H1 (cell line): Measurements from ENCODE around the gene SYT6. TPM values are rescaled to one million over a fixed set of nuclear protein-coding genes. Genes with fewer than 3 reads are reported as not detected.

ENCODE experiments used
- CTCF ChIA-PET: fragments of 300-600 bp; sonication (Branson Sonifier 250); formaldehyde crosslinking; loops from one replicate; lab custom pipeline; 2021; ENCODE audit not compliant: partially characterized antibody; lab: Charles Lee
- POLR2A ChIA-PET: fragments of 300-600 bp; sonication (Branson Sonifier 250); formaldehyde crosslinking; loops from one replicate; lab custom pipeline; 2021; ENCODE audit warnings: inconsistent platforms; ENCODE audit not compliant: partially characterized antibody; lab: Charles Lee
- DNase-seq, 2 experiments: peaks; one replicate each; pipeline versions ENCODE4 v3.0.0 to v3.0.0-alpha.2; 2010 to 2022; ENCODE audit warnings: low spot score in 2 of 2, low read depth in 1 of 2, mixed read lengths in 1 of 2
- FAIRE-seq: peaks from 2 replicates; lab custom pipeline; 2011; peaks lifted over from hg19 to GRCh38; lab: Jason Lieb, UNC
- H2AFZ ChIP-seq: 2 replicates; pipeline ENCODE4 v1.8.1; 2012; ENCODE audit warnings: low read length, inconsistent platforms
- H2AK5ac ChIP-seq: 2 replicates; pipeline ENCODE4 v1.6.1; 2013; ENCODE audit warnings: low read depth, low read length
- H2BK120ac ChIP-seq: replicated peaks from 2 replicates; pipeline ENCODE3; 2013; ENCODE audit warnings: low read depth, low read length, inconsistent platforms
- H2BK12ac ChIP-seq: 2 replicates; pipeline ENCODE4 v1.6.1; 2013; ENCODE audit warnings: low read depth, low read length
- H2BK15ac ChIP-seq: 2 replicates; pipeline ENCODE4 v1.6.1; 2013; ENCODE audit warnings: low read length
- H2BK20ac ChIP-seq: 2 replicates; pipeline ENCODE4 v1.6.1; 2013; ENCODE audit warnings: low read length
- H2BK5ac ChIP-seq: 2 replicates; pipeline ENCODE4 v1.6.1; 2013; ENCODE audit warnings: low read depth, low read length
- H3K14ac ChIP-seq: 2 replicates; pipeline ENCODE4 v1.6.1; 2013; ENCODE audit warnings: inconsistent platforms; ENCODE audit not compliant: insufficient read length
- H3K18ac ChIP-seq: 2 replicates; pipeline ENCODE4 v1.6.1; 2013; ENCODE audit warnings: low read length; ENCODE audit errors: extremely low read depth
- H3K23ac ChIP-seq: 2 replicates; pipeline ENCODE4 v1.6.1; 2013; ENCODE audit warnings: inconsistent platforms; ENCODE audit not compliant: insufficient read length
- H3K23me2 ChIP-seq: 2 replicates; pipeline ENCODE4 v1.6.1; 2013; ENCODE audit warnings: low read depth, low read length
- H3K27ac ChIP-seq: 2 replicates; pipeline ENCODE4 v1.6.1; 2011; ENCODE audit warnings: low read depth, low read length, inconsistent platforms
- H3K27me3 ChIP-seq, 4 experiments: replicated peaks in 1 of 4; 1 replicate in 1 of 4; 2 replicates in 3 of 4; pipeline versions ENCODE4 v1.6.1 to v1.8.1; 2011 to 2013; ENCODE audit warnings: low read length in 3 of 4, mild to moderate bottlenecking in 3 of 4, inconsistent platforms in 2 of 4, mixed read lengths in 2 of 4, moderate library complexity in 1 of 4; ENCODE audit not compliant: control insufficient read depth in 3 of 4, insufficient read depth in 3 of 4; ENCODE audit errors: extremely low read depth in 1 of 4
- H3K36me3 ChIP-seq, 4 experiments: 2 replicates each; pipeline versions ENCODE4 v1.6.1 to v1.8.1; 2011 to 2013; ENCODE audit warnings: mild to moderate bottlenecking in 4 of 4, low read length in 3 of 4, moderate library complexity in 2 of 4, control low read depth in 1 of 4, inconsistent platforms in 1 of 4; ENCODE audit not compliant: insufficient read depth in 4 of 4, control insufficient read depth in 2 of 4
- H3K4ac ChIP-seq: replicated peaks from 2 replicates; pipeline ENCODE3; 2013; ENCODE audit warnings: low read length, low read depth, mixed read lengths, inconsistent platforms; ENCODE audit not compliant: insufficient read length
- H3K4me1 ChIP-seq, 4 experiments: replicated peaks in 1 of 4; 1 replicate in 1 of 4; 2 replicates in 3 of 4; pipeline versions ENCODE4 v1.6.1 to v1.8.1; 2011 to 2013; ENCODE audit warnings: low read length in 3 of 4, inconsistent platforms in 2 of 4, mixed read lengths in 1 of 4; ENCODE audit not compliant: insufficient read depth in 4 of 4, control insufficient read depth in 3 of 4
- H3K4me2 ChIP-seq, 2 experiments: 2 replicates each; pipeline versions ENCODE4 v1.6.1 to v1.8.1; 2011 to 2013; ENCODE audit warnings: low read depth in 2 of 2, low read length in 2 of 2, control low read depth in 1 of 2, inconsistent platforms in 1 of 2, mild to moderate bottlenecking in 1 of 2; ENCODE audit not compliant: insufficient read depth in 1 of 2
- H3K4me3 ChIP-seq, 4 experiments: fragments of 200-600, 300-600 bp in 1 of 4; sonication (generic), shearing (Covaris generic), sonication (Bioruptor Twin) in 1 of 4; 2 replicates each; pipeline versions ENCODE4 v1.5.1 to v1.8.1; 2011 to 2016; ENCODE audit warnings: low read length in 4 of 4, low read depth in 3 of 4, control low read depth in 2 of 4, inconsistent platforms in 2 of 4, mild to moderate bottlenecking in 2 of 4, mixed read lengths in 1 of 4, moderate library complexity in 1 of 4; ENCODE audit not compliant: insufficient read depth in 2 of 4; ENCODE audit errors: extremely low read depth in 1 of 4
- H3K56ac ChIP-seq: replicated peaks from 2 replicates; pipeline ENCODE3; 2013; ENCODE audit warnings: low read depth, mild to moderate bottlenecking, mixed read lengths, low read length, inconsistent platforms; ENCODE audit not compliant: insufficient read length
- H3K79me1 ChIP-seq: 2 replicates; pipeline ENCODE4 v1.6.1; 2013; ENCODE audit warnings: low read depth, low read length, control low read depth
- H3K79me2 ChIP-seq, 2 experiments: 2 replicates each; pipeline versions ENCODE4 v1.6.1 to v1.8.1; 2012 to 2013; ENCODE audit warnings: low read length in 2 of 2, mild to moderate bottlenecking in 2 of 2, inconsistent platforms in 1 of 2; ENCODE audit not compliant: insufficient read depth in 2 of 2, control insufficient read depth in 1 of 2
- H3K9ac ChIP-seq, 4 experiments: replicated peaks in 1 of 4; 1 replicate in 1 of 4; 2 replicates in 3 of 4; pipeline versions ENCODE4 v1.6.1 to v1.8.1; 2011 to 2013; ENCODE audit warnings: low read depth in 3 of 4, low read length in 3 of 4, control low read depth in 2 of 4, mild to moderate bottlenecking in 2 of 4, moderate library complexity in 2 of 4, inconsistent platforms in 1 of 4; ENCODE audit errors: extremely low read depth in 1 of 4
- H3K9me3 ChIP-seq, 2 experiments: 2 replicates each; pipeline versions ENCODE4 v1.6.1 to v1.8.1; 2012 to 2013; ENCODE audit warnings: mild to moderate bottlenecking in 2 of 2, moderate library complexity in 2 of 2, control low read depth in 1 of 2, inconsistent platforms in 1 of 2, low read depth in 1 of 2, low read length in 1 of 2, mixed read lengths in 1 of 2; ENCODE audit not compliant: insufficient read depth in 2 of 2
- H4K20me1 ChIP-seq, 2 experiments: replicated peaks in 1 of 2; 2 replicates each; pipeline versions ENCODE3 to v1.8.1; 2011 to 2013; ENCODE audit warnings: inconsistent platforms in 2 of 2, low read length in 2 of 2, mild to moderate bottlenecking in 1 of 2; ENCODE audit not compliant: insufficient read depth in 2 of 2, control insufficient read depth in 1 of 2
- H4K5ac ChIP-seq: 2 replicates; pipeline ENCODE4 v1.6.1; 2013; ENCODE audit warnings: low read length, low read depth, mixed read lengths, inconsistent platforms; ENCODE audit not compliant: insufficient read length
- H4K8ac ChIP-seq: 2 replicates; pipeline ENCODE4 v1.8.0; 2013; ENCODE audit warnings: mild to moderate bottlenecking, moderate library complexity, low read length, inconsistent platforms; ENCODE audit not compliant: insufficient read depth; ENCODE audit errors: extremely low read depth
- H4K91ac ChIP-seq: replicated peaks from 2 replicates; pipeline ENCODE3; 2013; ENCODE audit warnings: low read length, mixed read lengths, inconsistent platforms; ENCODE audit not compliant: insufficient read length
- CHD2 ChIP-seq: IDR thresholded peaks from 2 replicates; pipeline ENCODE4 v1.6.1; 2012; ENCODE audit warnings: low read length, improper control_type of control experiment
- GABPA ChIP-seq: IDR thresholded peaks from 2 replicates; pipeline ENCODE4 v1.6.1; 2011; ENCODE audit warnings: mild to moderate bottlenecking, low read length, moderate library complexity, borderline replicate concordance; ENCODE audit not compliant: insufficient read depth
- NANOG ChIP-seq: IDR thresholded peaks from 2 replicates; pipeline ENCODE4 v1.6.1; 2011; ENCODE audit warnings: low read length, low read depth, mild to moderate bottlenecking, inconsistent platforms; ENCODE audit not compliant: insufficient read depth, poor library complexity, severe bottlenecking
- TCF12 ChIP-seq: IDR thresholded peaks from 2 replicates; pipeline ENCODE4 v1.6.1; 2011; ENCODE audit warnings: low read depth, mild to moderate bottlenecking, low read length
- WGBS, 2 experiments: shearing (Covaris generic) in 1 of 2; methylation state at CpG; one replicate each; pipeline versions ENCODE4 v1.1.6 to v1.1.7; 2013 to 2015; ENCODE audit warnings: low lambda C conversion rate in 2 of 2, mixed read lengths in 2 of 2, inconsistent platforms in 1 of 2, low coverage in 1 of 2, missing lambda C conversion rate in 1 of 2; ENCODE audit not compliant: insufficient replicate concordance in 2 of 2, insufficient coverage in 1 of 2, insufficient read length in 1 of 2; ENCODE audit errors: extremely low coverage in 1 of 2, missing lambda C conversion rate in 1 of 2; 5-methylcytosine and 5-hydroxymethylcytosine counted together
- polyA plus RNA-seq, 7 experiments: library from polyadenylated mRNA; depleted of rRNA in 3 of 7; stranded (reverse) in 5 of 7; unstranded in 2 of 7; fragments of >200 nt in 5 of 7; fragments of 200-250 nt in 2 of 7; gene quantifications; 1 replicate in 5 of 7; 2 replicates in 1 of 7; 4 replicates in 1 of 7; pipeline versions ENCODE4 v1.2.1 to v1.2.3, GENCODE V29; 2011 to 2013; ENCODE audit warnings: missing spikeins in 2 of 7, mixed read lengths in 2 of 7
- total RNA-seq: library from RNA; stranded (reverse); fragmentation: NEBNext Ultra II Directional; extraction: Animal tissue kit (Norgen Biotek cat#: 25700); gene quantifications from 2 replicates; pipeline ENCODE4 v1.2.1, GENCODE V29; 2021
- TF ChIP-seq, protein P1 (sequence below): IDR thresholded peaks from 2 replicates; pipeline ENCODE4 v1.6.1; 2012; ENCODE audit warnings: low read length, inconsistent platforms
- TF ChIP-seq, protein P2 (sequence below): IDR thresholded peaks from 2 replicates; pipeline ENCODE4 v1.6.1; 2012; ENCODE audit warnings: inconsistent platforms

Gene SYT6
- total and polyA plus RNA-seq, 2 of the 8 experiments (the other 6 are each of a cell fraction or from before 2014, with no cell fraction given), result 33.7 to 83.5 TPM

DNA sequence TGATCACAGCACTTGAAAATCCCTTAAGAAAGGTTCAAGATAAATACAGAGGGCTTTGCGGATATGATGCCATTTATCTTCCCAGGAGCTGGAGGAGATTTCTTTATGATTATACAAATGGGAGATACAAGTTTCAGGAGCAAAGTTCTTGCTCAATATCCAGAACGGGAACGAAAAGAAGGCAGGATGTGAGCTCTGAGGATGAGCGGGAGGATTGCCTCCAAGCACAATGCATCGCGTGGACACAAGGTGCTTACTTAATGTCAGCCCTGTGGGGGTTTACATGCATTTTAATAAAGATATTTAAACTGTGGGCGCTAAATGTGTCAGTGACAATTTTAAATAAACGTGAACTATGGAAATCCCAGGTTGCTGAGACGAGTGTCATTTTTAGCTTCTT, 59.0 kb downstream of the SYT6 start:
- TF ChIP-seq, protein P1, sequence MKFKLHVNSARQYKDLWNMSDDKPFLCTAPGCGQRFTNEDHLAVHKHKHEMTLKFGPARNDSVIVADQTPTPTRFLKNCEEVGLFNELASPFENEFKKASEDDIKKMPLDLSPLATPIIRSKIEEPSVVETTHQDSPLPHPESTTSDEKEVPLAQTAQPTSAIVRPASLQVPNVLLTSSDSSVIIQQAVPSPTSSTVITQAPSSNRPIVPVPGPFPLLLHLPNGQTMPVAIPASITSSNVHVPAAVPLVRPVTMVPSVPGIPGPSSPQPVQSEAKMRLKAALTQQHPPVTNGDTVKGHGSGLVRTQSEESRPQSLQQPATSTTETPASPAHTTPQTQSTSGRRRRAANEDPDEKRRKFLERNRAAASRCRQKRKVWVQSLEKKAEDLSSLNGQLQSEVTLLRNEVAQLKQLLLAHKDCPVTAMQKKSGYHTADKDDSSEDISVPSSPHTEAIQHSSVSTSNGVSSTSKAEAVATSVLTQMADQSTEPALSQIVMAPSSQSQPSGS, result no peak
- TF ChIP-seq GABPA, result no peak
- no peak for TF ChIP-seq CHD2
- TF ChIP-seq NANOG, result no peak
- TF ChIP-seq, protein P2, sequence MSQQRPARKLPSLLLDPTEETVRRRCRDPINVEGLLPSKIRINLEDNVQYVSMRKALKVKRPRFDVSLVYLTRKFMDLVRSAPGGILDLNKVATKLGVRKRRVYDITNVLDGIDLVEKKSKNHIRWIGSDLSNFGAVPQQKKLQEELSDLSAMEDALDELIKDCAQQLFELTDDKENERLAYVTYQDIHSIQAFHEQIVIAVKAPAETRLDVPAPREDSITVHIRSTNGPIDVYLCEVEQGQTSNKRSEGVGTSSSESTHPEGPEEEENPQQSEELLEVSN, result peak; percentile 20; the same call in 1 of the 2 replicates
- TF ChIP-seq TCF12, result no peak
- no peak overlapping the region for H3K4ac ChIP-seq
- peak overlapping the region; percentile 19; the same call in 1 of the 2 replicates for H3K18ac ChIP-seq
- peaks cover 39 to 100% (median 68%) of the 10 kb centered on the region in 4 experiments for H3K36me3 ChIP-seq
- no peak overlapping the region for H3K27ac ChIP-seq
- no peak overlapping the region for H3K4me3 ChIP-seq
- no peak overlapping the region for H2AFZ ChIP-seq
- H3K9me3 ChIP-seq, result no peaks in the 10 kb centered on the region
- no peak overlapping the region for H3K23ac ChIP-seq
- no peak overlapping the region for H4K5ac ChIP-seq
- H2BK120ac ChIP-seq, result no peak overlapping the region
- H2BK12ac ChIP-seq, result no peak overlapping the region
- no peak for FAIRE-seq
- H3K56ac ChIP-seq, result no peak overlapping the region
- H3K27me3 ChIP-seq, result no peaks in the 10 kb centered on the region
- H3K14ac ChIP-seq, result no peak overlapping the region
- H2BK5ac ChIP-seq, result no peak overlapping the region
- no peak overlapping the region for H2BK15ac ChIP-seq
- no peak overlapping the region for H2AK5ac ChIP-seq
- no peak overlapping the region for H2BK20ac ChIP-seq
- no peaks in the 10 kb centered on the region for H3K79me2 ChIP-seq
- 96% methylated on average over 9 of the region's 9 CpGs; no CpG with 5 or more reads in 1 of the 2 experiments for WGBS, 2 experiments
- no peak overlapping the region for H3K4me2 ChIP-seq
- no peak overlapping the region for H4K8ac ChIP-seq
- H4K91ac ChIP-seq, result no peak overlapping the region
- peaks cover 0 to 10% (median 4%) of the 10 kb centered on the region in 4 experiments; a peak in 4 of 7 replicates for H3K4me1 ChIP-seq
- H3K79me1 ChIP-seq, result no peaks in the 10 kb centered on the region
- DNase-seq, result no peak
- no peaks in the 10 kb centered on the region for H3K23me2 ChIP-seq
- no peak overlapping the region for H3K9ac ChIP-seq
- POLR2A ChIA-PET, result interaction anchor here (0.9 to 1.1 kb wide), 2 partner anchors 38 to 50 kb away, joined by 3 read pairs; no protein-coding TSS in a partner anchor
- CTCF ChIA-PET, result interaction anchor here (1.0 to 2.1 kb wide), 4 partner anchors 9 to 188 kb away, joined by 3 to 6 read pairs (median 3); no protein-coding TSS in a partner anchor
- H4K20me1 ChIP-seq, result no peaks in the 10 kb centered on the region
